Measurements from ENCODE around the gene MRPL24.
A peak's percentile ranks its signal among the peaks of the same experiment; 100 is the strongest.

The MRPL24 gene

DNA sequence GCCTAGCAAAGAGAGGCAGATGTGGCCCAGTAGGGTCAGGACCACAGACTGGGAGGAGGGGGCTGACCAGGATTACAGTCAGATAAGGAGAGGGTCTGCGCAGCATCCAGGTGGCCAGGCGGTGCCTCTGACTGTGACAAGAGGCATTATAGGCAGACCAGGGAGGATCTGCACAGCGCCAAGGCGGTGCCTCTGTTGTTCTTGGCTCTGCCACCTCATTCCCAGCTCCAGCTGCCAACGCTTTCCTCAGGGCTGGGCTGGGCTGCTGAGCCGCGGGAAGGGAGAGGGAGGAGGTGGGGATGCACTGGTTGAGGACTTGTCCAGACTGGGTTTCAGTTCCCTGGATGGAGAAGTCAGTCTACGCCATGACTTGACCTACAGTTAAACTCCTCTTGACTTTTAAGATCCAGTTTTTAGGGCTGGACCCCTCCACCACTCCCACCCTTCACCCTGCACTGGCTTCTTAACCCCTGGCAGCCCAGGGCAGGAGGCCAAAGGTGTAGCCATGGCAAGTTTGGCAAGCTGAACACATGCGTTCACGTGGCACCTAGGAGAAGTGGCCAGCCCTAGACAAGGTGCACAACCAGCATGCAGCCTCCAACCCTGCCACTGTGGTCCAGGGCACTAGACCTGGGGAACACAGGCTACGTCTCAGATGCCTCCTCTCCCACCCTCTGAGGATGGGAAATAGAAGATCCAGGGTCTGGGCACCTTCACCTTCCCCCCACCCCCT is 31.0 kb downstream of the MRPL24 start:
- DNase-seq (ENCODE audit: low spot score): no peak

DNA sequence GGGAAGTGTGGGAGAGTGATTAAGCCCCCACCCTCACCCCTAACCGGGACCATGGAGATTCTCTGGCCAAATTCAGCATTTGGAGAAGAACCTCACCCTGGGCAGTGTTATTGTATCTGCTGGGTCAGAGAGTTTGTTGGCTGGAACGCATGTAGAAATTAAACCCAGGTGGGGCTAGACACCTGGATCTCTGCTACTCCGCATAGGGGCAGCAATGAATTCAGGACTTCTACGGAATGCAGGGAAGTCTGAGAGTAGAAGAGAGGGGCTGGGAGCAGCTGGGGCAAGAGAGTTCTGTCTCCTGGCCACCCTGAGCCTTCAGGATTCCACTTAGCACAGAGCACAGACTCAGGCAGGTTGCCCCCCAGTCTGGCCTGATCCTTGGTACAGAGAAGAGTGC is 31.9 kb downstream of the MRPL24 start:
- no peak for DNase-seq (ENCODE audit: low spot score)

DNA sequence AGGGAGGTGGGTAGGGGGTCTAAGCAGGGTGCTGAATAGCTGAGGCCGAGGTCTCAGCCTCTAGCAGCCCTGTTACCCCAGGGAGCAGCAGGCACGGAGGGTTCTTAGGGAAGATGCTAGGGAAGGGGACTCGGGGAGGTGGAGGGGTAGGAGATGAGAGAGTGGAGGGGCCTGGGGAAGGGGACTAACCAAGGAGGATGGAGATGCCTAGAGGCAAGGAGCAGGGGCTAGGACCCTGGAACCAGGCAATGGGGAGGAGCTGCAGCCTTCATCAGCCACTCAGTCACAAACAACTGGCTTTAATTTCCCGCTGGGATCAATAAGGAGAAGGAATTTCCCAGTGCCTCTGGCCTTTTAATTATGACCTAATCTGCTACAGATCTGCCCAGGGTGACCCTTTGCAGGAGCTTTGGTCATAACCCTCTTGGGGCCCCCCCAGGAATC is 32.6 kb downstream of the MRPL24 start:
- DNase-seq (ENCODE audit: low spot score): no peak

DNA sequence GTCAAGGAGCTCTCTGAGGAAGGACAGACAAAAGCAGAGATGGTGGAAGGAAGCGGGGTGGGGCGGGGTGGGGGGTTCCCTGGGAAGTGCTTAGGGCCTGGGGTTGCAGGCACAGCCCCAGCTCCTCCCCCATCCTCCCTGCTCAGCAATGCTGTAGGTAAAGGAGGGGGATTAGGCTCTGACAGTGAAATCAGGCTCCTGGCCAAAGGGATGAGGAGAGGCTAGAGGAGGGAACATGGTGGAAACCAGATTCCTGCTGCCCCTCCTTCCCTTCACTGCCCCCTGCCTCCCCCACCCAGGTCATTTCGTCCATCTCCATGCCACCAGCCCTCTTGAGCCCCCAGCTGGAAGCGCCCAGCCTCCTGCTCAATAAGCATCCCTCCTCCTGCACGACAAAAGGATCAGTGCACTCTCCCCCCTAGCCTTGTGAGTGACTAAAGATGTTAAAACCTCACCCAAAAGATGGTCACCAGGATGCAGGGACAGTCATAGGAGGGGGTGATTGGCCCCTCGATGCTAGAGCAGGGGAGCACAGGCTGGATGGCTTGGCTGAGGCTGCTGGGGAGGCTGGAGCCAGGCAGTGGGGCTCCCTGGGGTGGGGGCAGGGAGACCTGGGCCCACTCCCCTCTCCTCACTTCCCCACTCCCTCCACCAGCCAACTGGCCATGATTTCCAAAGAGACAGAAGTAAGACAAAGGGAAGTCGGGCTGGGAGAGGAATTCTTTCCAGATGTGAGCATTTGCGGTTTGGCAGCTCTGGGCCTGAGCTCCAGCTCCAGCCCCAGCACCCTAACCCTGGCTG is 33.3 kb downstream of the MRPL24 start:
- DNase-seq (ENCODE audit: low spot score): no peak

DNA sequence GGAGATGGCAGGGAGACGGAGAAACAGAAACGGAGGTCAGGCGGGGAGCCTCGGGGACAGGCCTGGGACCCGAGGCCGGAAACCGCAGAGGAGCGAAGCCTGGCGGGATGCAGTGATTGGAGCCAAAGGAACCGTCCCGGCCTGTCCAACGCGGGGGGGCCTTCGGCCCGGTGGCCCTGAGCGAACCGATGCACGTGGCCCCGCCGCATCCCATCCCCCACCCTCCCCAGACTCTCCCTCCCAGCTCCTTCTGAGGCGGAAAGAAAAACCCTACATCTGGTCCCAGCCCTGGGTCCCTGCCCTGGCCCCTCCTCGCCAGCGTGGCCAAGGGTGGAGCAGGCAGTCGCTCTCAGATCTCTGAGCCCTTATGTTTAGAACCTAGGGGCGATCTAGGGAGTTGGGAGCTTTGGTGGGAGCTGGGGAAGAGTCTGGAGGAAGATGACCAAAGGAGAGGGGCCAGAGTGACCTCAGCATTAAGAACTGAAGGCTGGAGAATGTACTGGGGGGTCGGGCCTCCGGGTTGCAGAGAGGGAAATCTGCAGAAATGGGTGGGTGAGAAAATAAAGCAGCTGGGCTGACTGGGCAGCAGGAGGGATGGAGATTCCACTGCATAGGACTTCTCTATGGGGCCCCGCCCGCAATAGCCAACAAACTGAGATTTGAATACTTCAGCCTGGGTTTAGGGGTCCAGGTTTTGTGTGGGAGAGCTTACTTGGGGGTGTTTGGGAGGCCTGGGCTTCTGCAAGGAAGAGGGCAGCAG is 34.1 kb downstream of the MRPL24 start:
- no peak for DNase-seq (ENCODE audit: low spot score)

DNA sequence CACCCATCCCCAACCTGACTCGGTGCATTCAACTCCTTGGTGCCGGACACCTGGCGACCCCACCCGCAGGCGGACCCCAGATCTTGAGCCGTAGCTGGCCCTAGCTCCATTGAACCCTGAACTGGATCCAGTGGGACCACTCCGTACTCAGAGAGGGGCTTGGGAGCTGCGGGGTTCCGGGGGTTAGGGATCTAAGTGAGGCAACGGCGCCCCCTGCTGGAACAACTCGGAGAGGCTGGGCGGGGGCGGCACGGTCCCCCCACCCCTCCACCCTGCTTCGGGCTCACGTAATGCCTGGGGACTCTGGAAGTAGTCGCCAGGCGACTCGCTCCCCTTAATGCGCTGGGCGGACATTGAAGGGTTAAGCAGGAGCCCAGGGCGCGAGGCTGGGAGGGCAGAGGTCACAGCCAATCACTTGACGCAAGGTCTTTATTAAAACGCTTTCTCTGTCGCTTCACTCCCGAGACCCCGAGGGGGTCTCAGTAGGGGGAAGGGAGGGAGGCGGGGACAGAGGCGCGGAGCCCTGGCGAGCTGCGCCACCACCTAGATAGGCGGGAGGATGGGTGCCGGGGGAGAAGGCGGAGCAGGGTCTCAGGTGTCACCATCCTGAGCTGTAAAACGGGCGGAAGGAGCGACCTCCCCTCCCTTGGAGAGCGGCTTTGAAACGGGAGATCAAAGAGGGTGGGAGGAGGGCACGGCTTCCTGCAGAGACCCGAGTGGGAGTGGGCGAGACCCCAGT is 34.8 kb downstream of the MRPL24 start:
- peak; percentile 45 for DNase-seq (ENCODE audit: low spot score)

DNA sequence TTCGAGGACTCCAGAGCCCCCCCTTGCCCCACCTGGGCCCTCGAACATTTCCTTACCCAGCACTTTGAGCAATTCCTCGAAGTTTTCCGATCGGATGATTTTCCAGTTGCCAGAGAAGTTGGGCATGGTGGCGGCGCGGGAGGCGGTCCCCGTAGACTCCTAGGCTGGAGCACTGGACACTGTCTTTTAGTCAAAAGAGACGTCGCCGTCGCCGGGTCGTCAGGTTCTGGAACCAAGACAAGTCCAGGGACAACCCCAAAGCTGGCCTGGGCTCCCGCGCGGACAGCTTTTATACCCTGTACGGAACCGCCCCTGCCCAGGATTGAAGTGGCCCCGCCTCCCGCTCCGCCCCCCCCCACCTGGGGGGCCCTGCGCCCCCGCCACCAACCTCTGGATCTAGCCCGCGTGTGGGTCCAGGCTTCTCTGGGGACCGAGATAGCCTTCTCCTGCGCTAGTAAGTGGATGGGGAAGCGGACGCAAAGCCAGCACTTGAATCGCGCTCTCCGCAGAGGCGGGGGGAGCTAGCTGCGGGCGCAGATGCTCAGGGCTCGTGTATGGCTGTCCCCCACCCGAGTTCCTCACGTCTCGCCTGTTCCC is 35.5 kb downstream of the MRPL24 start, which contains the start of gene CRABP2:
Gene CRABP2 (minus strand): TSS at position 263 of the 597 bp plus-strand sequence. CDS start 137 bp downstream, at position 126.
- peak; percentile 39 for DNase-seq (ENCODE audit: low spot score)

DNA sequence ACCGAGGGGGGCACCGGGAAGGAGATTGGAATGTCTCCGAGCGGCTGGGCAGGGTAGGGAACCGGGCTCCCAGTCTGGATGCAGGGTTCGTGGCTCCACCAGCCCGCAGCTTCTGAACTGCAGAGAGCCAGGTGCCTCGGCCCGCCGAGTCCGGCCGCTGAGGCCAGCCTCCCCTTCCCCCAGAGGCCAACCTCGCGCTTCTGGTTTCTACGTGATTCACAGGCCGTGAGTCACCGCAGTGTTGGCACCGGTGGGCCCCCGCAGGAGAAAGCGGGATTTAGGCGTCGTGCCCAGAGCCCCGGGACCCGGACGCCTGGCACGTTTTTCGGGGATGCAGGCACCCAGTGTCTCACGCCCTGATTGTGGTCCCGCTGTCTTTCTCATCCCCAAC is 36.0 kb downstream of the MRPL24 start:
- peak; percentile 86 for DNase-seq (ENCODE audit: low spot score)

DNA sequence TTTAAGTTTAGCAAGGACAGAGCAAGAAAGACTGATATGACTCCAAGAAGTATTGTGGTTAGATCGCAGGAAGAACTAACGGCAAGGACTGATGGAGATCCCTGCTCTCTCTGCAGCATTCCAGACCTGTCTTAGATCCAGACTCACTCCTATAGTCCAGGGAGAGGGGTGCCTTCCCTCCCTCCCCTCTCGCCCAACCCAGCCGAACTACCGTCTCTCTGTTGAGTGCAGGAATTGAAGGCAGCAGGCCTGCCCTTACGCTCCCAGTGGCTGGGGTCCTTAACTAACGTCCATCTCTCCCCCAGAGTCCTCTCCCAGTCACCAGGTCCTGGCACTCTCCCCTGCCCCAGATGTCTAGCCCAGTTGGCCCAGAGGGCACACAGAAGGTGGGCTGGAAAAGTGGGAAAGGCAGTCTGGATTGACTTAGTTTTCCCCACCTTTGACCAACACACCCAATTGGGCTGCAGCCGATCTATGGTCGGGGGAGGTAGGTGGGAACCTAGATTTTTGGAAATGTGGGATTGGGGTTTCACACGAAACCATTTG is 36.6 kb downstream of the MRPL24 start:
- DNase-seq (ENCODE audit: low spot score): no peak

DNA sequence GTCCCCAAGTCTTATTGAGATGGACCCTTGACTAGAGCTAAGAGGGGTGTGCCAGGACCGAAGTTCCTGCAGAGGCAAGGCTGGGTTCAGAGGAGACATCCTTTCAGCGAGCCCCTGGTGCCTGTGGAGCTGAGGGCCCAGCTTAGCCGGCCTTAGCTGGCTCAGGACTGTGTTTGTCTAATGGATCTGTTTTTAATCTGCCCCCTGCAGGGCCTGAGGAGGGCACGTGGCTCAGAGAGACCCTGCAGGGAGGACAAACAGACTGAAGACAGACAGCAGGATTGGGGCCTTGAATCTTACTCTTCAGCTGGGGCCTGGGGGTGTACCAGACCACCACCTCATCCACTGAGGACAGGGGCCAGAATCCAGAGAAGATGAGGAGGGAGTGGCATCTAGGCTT is 37.1 kb downstream of the MRPL24 start:
- DNase-seq (ENCODE audit: low spot score): no peak

DNA sequence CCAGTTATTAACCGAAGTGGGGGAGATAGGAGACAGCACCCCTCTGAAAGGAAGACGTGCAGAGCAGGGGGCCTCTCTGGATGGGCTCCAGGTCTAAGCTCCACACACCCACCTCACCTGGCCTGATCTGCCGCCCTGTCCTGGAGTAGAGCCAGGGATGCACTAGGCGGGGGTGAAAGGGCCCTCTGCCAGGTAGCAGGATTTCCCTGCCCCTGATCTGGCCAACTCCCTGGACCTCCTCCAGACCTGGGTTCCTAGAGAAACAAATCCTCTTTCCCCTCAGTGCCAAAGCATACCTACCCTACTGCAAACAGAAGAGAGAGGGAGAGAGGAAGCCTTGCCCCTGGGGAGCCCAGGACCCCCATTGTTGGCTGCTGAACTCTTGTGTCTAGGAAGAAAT is 37.6 kb downstream of the MRPL24 start:
- no peak for DNase-seq (ENCODE audit: low spot score)

DNA sequence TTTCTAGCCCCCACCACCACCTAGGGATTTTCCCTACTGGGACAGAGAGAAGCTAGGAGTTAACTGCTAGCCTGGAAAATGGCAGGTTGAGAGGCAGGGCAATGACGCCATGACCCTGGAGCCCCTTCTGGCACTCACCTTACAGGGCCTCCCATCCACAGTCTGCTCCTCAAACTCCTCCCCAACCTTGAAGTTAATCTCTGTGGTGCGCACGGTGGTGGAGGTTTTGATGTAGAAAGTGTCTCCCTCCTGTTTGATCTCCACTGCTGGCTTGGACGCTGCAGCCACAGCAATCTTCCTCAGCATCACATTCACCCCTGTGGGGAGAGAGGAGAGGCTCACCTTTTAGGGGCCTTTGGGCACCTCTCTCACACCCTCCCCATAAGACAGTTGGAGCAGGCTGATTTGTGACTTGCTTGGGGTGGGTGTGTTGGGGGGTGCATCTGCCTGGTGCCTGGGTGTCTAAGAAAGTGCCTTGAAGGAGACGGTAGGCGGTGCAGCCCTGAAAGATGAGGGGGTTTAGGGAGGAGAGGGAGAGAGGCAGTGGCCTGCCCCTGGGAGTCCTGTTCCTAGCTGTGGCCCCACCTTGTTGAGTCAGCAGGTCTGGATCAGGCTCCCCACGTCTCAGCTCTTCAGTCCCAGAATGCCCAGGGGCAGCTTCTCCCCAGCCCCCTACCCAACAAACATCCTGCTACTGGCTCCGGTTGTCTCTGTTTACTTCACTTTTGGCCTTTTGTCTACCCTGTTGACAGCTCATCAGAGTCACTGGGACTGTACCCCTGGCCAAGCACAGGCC is 40.0 kb downstream of the MRPL24 start:
- DNase-seq (ENCODE audit: low spot score): no peak

DNA sequence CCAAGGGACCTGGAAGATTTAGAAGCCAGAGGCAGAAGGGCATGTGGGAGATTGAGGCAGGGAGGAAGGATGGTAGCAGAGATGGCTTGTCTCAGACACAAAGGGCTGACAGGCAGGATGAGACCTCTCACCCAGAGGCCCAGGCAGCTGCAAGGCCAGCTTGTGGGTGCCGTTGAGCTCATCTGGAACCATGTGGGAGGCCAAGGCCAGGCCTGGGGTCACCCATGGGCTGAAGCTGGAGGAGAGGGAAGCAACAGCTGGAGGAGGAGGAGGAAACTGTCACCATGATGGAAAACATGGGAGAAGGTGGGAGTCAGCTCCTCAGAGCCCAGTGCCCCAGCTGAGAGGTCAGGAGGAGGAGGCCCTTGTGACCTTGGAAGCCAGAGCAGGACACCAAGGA is 41.9 kb downstream of the MRPL24 start:
- no peak for DNase-seq (ENCODE audit: low spot score)

DNA sequence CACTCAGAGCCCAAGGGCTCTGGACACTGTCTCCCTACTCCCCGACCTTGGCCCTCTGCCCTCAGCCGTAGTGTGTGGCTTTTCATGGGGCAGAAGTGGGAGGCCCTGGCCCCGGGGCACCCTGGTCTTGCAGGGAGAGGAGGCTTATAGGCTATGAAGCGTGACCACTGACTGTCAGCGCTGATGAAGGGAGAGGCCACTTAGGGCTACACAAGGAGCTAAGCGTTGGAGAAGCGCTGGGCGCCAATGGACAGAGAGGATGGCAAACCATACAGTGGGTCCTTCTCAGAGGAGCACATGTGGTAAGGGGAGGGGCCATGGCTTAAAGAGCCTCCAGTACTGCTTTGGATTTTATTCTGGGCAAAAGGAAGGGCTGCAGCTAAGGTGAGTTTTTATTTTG is 43.4 kb downstream of the MRPL24 start:
- no peak for DNase-seq (ENCODE audit: low spot score)

DNA sequence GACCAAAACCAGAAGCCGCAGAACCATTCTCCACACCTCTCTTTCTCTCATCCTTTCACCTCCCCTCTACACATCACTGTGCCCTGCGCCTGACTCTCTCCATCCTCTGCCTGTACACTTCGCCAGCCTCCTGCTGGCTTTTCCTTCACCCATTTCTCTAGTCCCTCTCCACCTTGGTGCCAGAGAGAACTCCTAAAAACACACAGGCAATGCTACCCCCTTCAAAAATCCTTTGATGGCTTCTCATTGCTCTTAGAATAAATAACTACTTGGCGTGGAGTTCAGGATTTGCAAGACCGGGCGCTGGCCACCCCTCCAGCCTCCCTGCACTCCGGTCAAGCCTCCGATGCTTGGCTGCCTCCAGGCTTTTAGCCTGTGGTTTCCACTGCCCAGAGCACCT is 44.1 kb downstream of the MRPL24 start:
- no peak for DNase-seq (ENCODE audit: low spot score)

DNA sequence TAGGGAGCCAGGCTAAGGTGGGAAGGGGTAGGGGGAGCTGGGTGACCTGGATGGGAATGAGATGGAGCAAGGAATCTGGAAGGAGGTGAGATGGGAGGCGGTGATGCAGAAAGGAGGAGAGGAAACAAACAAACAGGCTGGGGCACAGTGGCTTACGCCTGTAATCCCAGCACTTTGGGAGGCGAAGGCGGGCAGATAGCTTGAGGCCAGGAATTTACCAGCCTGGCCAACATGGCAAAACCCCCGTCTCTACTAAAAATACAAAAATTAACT is 46.3 kb downstream of the MRPL24 start:
- no peak for DNase-seq (ENCODE audit: low spot score)

DNA sequence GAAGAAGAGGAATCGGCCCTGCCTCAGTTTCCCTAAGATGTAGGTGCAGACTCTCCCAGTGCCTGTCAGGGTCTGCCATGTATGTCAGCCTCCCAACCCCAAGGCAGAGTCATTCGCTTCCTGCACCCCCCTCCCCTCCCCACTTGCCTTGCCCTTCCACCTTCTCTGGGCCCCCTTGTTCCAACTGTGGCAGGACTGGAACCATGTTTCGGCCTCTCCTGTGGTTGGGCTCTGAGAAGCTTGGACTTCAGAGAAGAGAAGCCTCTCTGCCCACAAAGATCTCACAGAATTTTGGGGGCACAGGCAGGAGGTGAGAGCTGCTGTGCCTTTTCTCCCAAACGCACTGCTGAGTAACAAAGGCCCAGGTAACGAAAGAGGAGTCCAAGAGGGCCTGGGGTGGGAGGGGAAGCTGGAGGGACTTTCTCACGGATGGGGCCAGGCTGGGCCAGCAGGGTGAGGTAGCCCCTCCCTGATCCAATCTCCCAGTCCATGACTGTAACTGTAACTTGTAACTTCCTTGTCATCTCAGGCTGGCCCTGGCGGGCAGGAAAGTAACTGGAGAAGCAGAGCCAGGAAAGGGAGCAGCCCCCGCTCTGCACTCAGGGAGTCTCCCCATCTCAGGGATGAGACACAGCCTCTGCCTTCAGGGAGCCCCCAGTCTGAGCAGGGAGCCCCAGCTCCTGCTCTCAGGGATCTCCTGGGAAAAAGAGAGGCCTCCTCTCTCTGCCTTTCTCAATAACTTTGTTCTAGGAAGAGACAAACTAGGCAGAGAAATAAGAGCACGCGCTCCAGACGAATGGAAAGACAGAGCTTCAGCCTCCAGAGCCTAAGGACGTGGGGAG is 46.8 kb downstream of the MRPL24 start:
- no peak for DNase-seq (ENCODE audit: low spot score)

DNA sequence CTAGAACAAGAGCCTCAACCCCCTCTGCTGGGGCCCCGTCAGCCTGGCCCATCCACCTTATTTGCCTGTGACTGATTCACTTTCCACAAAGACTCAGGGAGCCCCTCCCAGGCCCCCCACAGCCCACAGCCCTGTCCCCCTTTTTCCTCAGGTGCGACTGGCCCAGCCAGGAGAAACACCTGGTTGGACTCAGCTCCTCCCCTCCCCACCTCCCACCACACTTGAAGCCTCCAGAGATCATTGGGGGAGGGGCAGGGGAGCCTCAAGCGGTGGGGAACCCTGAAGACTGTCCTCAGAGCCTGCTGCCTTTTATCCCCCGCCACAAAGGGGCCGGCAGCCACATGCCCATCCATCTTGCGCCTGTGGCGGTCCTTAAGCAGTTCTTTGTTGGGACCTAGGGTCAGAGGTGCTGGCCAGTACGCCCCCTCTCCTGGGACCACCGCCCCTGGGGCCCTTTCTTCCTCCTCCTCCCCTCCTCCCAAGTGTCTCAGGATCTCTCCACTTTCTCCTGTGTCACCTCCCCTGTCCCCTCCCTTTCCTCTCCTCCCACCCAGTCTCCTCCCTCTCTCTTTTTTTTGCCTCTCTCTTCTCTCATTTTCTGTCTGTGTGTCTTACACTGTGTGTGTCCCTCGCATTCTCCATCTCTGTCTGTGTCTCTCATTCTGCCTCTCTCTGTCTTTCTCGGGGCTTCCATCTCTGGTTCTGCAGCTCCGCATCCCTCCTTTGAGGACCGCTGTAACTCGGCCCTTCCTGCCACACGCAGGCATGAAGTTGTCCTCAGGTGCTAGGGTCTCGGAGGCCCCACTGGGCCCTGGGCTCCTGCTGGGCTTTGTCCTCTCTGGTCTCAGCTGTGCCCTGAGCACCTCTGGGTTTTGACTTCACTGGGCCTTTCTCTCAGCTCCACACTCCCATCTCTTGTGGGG is 47.7 kb downstream of the MRPL24 start:
- no peak for DNase-seq (ENCODE audit: low spot score)
